ENCODE measurements around the gene JPH3.

- TF ChIP-seq CTCF (IDR thresholded peaks at IDR 0.05) = no peak
- no peak for TF ChIP-seq POLR2A (IDR thresholded peaks at IDR 0.05)
These were observed 83.5 kb downstream of the JPH3 start for GRCh38 chr16:87685766-87686165.
